IPS DF 4.7 (cell line): ENCODE measurements around the gene ROMO1.
"Not testable (repeated sequence)": the region's sequence is repeated elsewhere in the genome, so short reads cannot be mapped to it uniquely, and the experiment has no call there.

ENCODE experiments used
- DNase-seq: peaks from one replicate; pipeline ENCODE4 v3.0.0-alpha.2; 2013; ENCODE audit warnings: low spot score; ENCODE audit errors: extremely low read depth

Gene ROMO1

GRCh38 chr20:35729836-35730582 lies 30.8 kb downstream of the ROMO1 start:
- no peak for DNase-seq

GRCh38 chr20:35730583-35731468 lies 31.6 kb downstream of the ROMO1 start:
- no peak for DNase-seq

GRCh38 chr20:35731469-35731788 lies 32.2 kb downstream of the ROMO1 start:
- no peak for DNase-seq

GRCh38 chr20:35731862-35732643 lies 32.8 kb downstream of the ROMO1 start:
- DNase-seq = no peak

- DNase-seq = no peak
Observed at GRCh38 chr20:35732644-35732982, 33.4 kb downstream of the ROMO1 start.

- no peak for DNase-seq
Observed at GRCh38 chr20:35734374-35734773, 35.2 kb downstream of the ROMO1 start.

- DNase-seq = no peak
Observed at GRCh38 chr20:35734777-35735649, 35.8 kb downstream of the ROMO1 start.

GRCh38 chr20:35735826-35736470 lies 36.7 kb downstream of the ROMO1 start:
- DNase-seq = no peak

- no peak for DNase-seq
Observed at GRCh38 chr20:35737865-35738333, 38.7 kb downstream of the ROMO1 start.

- no peak for DNase-seq
Observed at GRCh38 chr20:35738410-35739179, 39.4 kb downstream of the ROMO1 start.

GRCh38 chr20:35739294-35740163 lies 40.3 kb downstream of the ROMO1 start:
- no peak for DNase-seq

GRCh38 chr20:35741892-35742740 lies 42.9 kb downstream of the ROMO1 start, which contains the start of gene RBM39:
TSS of gene RBM39 (minus strand) at chr20:35742260. CDS start at chr20:35740874, 1,386 bp downstream.
- DNase-seq = peak; percentile 99

GRCh38 chr20:35742741-35743523 lies 43.7 kb downstream of the ROMO1 start:
- DNase-seq = no peak

- no peak for DNase-seq
Observed at GRCh38 chr20:35743693-35744491, 44.7 kb downstream of the ROMO1 start.

- not testable (repeated sequence) for DNase-seq
Observed at GRCh38 chr20:35744492-35744841, 45.3 kb downstream of the ROMO1 start.
